KBM-7 (cell line): ENCODE data around the gene ARHGEF7.

Experiments used
- DNase-seq: peaks from one replicate; pipeline ENCODE4 v3.0.0-alpha.2; 2015
- in situ Hi-C: fragments of 300-500 bp; cut with MboI; formaldehyde crosslinking; loops from 2 replicates; pipeline ENCODE4 v1.14.3; 2020; ENCODE audit warnings: low sequenced_read_pairs, low pct_unique_long_range_greater_than_20kb, mixed read lengths

ARHGEF7 gene

DNA sequence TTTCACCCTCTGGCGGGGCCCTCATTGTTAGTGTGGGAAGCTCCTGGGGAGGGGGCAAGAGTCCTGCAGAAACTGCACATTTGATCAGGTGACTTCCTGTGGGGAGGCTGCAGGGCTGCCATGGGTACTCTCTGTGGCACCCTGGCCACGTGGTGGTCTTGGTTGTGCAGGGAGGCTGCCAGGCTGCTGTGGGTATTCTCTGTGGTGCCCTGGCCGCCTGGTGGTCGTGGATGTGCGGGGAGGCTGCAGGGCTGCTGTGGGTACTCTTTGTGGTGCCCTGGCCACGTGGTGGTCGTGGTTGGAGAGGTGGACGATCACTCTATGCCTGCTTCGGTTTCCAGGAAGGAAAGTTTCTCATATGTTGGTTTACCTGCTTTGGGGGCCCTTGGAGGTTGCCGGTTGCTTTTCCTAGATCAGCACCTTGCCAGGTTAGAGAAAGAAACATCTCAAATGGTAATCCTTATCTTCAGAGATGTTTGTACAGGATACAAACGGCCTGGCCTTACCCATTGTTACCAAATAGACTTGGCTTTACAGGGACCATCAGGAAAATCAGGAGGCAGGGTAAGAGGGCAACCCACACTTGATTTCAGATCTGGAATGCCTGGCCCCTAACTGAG is 228.2 kb downstream of the ARHGEF7 start:
- DNase-seq: no peak
- in situ Hi-C loops: no loop called here

DNA sequence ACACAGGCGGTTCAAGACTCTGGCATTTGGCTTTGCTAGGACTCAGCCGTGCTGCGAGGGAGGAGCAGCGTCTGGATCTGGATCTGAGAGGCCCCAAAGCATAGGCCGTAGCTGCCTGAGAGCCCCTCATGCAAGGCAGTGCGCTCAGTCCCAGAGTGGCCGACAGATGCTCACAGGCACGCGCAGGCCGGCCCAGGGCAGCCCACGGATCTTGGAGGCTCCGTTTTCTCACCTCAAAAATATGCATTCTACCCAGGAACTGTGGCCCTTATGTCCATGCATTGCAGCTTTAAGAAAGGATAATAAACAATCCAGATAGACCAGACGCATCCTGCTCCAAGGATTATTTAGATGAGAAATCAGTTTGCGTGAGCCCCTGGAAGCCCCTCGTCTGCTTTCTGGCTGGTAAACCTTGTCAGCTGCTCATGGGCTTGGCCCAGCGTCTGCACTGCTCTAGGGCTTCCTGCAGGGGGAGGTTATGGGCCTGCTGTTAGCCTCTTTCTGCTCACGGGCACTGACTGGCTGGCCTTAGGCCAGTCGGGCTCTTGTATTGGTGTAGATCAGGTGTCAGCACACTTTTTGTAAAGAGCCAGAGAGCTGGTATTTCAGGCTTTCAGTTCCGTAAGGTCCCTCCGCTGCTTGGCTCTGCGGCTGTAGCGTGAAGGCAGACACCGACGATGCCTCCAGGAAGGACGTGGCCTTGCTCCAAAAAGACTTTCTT is 229.5 kb downstream of the ARHGEF7 start:
- in situ Hi-C loops: no loop called here
- no peak for DNase-seq

DNA sequence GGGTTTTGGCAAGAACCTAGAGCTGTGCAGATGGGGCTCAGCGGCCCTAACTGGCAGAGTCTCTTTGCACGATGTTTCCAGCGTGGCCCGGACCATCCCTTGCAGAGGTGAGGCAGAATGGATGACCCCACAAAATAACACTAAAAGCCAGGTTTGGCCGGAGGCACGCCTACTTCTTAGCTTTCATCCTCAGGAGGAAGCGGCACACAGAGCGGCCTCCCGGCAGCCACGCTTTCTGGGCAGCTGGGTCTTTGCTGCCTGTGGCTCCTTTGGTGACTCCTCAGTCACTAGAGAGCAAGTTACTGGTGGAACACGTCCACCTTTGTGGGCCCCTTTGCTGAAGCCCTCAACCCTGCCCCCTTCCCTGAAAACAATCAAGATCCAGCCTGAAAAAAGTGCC is 230.6 kb downstream of the ARHGEF7 start:
- in situ Hi-C loops: no loop called here
- DNase-seq: no peak

DNA sequence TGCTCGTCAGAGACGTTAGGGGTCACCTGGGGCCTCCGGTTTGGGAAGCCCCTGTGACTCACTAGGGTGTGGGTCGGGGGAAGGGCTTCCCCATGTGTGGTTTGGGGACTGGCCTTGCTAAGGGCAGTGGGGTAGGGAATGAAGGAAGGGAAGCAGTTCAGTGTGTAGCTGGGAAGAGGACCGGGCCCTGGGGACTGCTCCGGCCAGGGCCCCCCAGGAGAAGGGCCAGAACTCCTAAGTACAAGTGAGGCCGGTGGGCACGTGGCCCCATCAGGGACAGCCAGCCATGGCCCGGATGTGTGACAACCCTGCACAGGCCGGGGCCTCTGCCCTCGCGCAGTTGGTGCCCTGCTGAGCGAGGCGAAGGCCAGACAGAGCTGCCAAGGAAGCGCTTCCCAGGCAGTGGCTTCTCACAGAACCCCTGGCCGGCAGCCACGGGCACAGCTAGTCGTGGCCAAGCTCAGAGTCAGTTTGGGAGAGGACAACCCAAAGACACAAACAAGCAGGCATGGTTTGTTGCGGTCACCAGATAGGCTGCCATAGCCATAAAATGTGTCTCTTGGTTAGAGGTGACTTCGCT is 231.1 kb downstream of the ARHGEF7 start:
- DNase-seq: no peak
- in situ Hi-C loops: no loop called here

DNA sequence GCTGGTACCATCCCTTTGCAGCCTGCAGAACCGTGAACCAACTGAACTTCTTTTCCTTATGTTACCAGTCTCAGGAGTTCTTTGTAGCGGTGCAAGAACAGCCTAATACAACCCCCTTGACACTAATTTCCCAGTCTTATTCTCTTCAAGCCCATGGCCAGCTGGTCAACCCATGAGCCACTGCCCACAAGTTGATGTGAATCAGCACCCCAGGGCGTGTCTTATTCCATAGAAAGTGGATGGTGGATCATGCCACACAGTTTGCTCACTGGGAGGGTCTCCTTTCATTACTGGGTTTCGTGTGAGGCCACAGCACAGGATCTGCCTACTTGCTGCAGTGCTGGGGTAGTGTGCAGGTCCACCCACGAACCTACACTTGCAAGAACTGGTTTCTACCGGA is 232.3 kb downstream of the ARHGEF7 start:
- in situ Hi-C loops: no loop called here

DNA sequence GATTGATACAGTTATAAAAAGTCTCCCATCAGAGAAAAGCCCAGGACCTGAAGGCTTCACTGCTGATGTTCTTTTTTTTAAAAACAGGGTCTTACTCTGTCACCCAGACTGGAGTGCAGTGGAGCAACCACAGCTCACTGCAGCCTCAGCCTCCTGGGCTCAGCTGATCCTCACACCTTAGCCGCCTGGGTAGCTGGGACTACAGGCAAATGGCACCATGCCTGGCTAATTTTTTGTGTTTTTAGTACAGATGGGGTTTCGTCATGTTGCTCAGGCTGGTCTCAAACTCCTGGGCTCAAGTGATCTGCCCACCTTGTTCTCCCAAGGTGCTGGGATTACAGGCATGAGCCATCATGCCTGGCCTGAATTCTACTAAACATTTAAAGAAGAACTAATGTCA is 238.4 kb downstream of the ARHGEF7 start:
- in situ Hi-C loops: no loop called here
- no peak for DNase-seq

More for the DNA sequence above, 232.3 kb downstream of the ARHGEF7 start:
- no peak for DNase-seq

DNA sequence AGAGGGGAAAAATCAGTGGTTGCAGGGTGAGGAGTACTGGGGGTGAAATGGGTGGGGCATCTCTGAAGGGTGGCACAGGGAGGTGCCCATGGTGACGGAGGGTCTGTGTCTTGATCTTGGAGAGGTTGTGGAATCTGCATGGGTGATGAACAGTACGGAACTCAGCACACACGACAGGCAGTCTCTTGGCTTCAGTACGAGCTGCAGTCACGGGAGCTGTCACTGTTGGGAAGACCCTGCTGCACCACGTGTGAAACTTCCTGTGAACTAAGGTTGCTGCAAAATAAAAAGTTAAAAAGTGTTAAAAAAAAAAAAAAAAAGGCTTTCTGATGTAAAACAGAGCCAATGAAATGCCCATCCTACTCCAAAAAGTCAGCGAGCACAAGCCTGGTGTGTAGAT is 239.7 kb downstream of the ARHGEF7 start:
- in situ Hi-C loops: no loop called here
- no peak for DNase-seq
